Measurements from ENCODE around the gene ETV2.

Gene ETV2

GRCh38 chr19:35648017-35648961, 6.7 kb downstream of the ETV2 start, which contains the start of gene COX6B1 (continued):
- TF ChIP-seq ZSCAN23 (tag by site-specific recombination; IDR thresholded peaks at IDR 0.05) = no peak
- no peak for TF ChIP-seq ZNF704 (tag by site-specific recombination; IDR thresholded peaks at IDR 0.05)
- no peak for TF ChIP-seq ZNF529 (tag by site-specific recombination; IDR thresholded peaks at IDR 0.05; ENCODE audit: insufficient replicate concordance)
- TF ChIP-seq ZNF140 (tag by site-specific recombination; IDR thresholded peaks at IDR 0.05) = no peak
- no peak for TF ChIP-seq MZF1 (tag by site-specific recombination; IDR thresholded peaks at IDR 0.05; ENCODE audit: borderline replicate concordance)
- no peak; the same call in 1 of the 2 replicates for TF ChIP-seq REST (tag by site-specific recombination; IDR thresholded peaks at IDR 0.05)
- TF ChIP-seq ZFP69B (tag by site-specific recombination; IDR thresholded peaks at IDR 0.05) = no peak
- TF ChIP-seq ZNF214 (tag by site-specific recombination; IDR thresholded peaks at IDR 0.05; ENCODE audit: borderline replicate concordance) = no peak
- TF ChIP-seq SP7 (tag by site-specific recombination; IDR thresholded peaks at IDR 0.05) = peak; percentile 23
- no peak for TF ChIP-seq ZNF211 (tag by site-specific recombination; IDR thresholded peaks at IDR 0.05; ENCODE audit: low read depth)
- peak; percentile 89 for TF ChIP-seq ZNF518A (tag by site-specific recombination; conservative IDR thresholded peaks at IDR 0.05; ENCODE audit: low read depth)
- no peak for TF ChIP-seq AEBP2 (tag by site-specific recombination; IDR thresholded peaks at IDR 0.05; ENCODE audit: borderline replicate concordance)
- no peak for TF ChIP-seq TCF7L2 (IDR thresholded peaks at IDR 0.05; ENCODE audit: borderline replicate concordance, low read depth, low read length)
- no peak for TF ChIP-seq ZNF548 (tag by site-specific recombination; IDR thresholded peaks at IDR 0.05)
- TF ChIP-seq ZXDB (tag by site-specific recombination; IDR thresholded peaks at IDR 0.05) = peak; percentile 85
- no peak for TF ChIP-seq ZNF416 (tag by site-specific recombination; IDR thresholded peaks at IDR 0.05)
- TF ChIP-seq GLIS2 (tag by site-specific recombination; IDR thresholded peaks at IDR 0.05) = peak; percentile 81
- no peak for TF ChIP-seq WT1 (tag by site-specific recombination; IDR thresholded peaks at IDR 0.05)
- no peak for TF ChIP-seq ZNF362 (tag by site-specific recombination; IDR thresholded peaks at IDR 0.05)
- TF ChIP-seq ZNF274 (IDR thresholded peaks at IDR 0.05; ENCODE audit: low read length) = no peak
- no peak for TF ChIP-seq ZNF274 (tag by site-specific recombination; IDR thresholded peaks at IDR 0.05; ENCODE audit: borderline replicate concordance)
- TF ChIP-seq PRDM1 (tag by site-specific recombination; IDR thresholded peaks at IDR 0.05) = peak; percentile 97
- peak; percentile 81 for TF ChIP-seq KLF8 (tag by site-specific recombination; IDR thresholded peaks at IDR 0.05)
- TF ChIP-seq ZNF792 (tag by site-specific recombination; IDR thresholded peaks at IDR 0.05) = no peak
- TF ChIP-seq SCRT1 (tag by site-specific recombination; IDR thresholded peaks at IDR 0.05; ENCODE audit: borderline replicate concordance) = no peak
- TF ChIP-seq GLI4 (tag by site-specific recombination; IDR thresholded peaks at IDR 0.05) = no peak
- TF ChIP-seq KLF1 (tag by site-specific recombination; IDR thresholded peaks at IDR 0.05) = 0 out of 2 replicates have a peak, but pooled peaks have one; percentile 13
- TF ChIP-seq ZNF169 (tag by site-specific recombination; IDR thresholded peaks at IDR 0.05) = no peak
